GM23248 (cell line): ENCODE data around the gene AMACR. TPM values are rescaled to one million over a fixed set of nuclear protein-coding genes. Genes with fewer than 3 reads are reported as not detected.

Experiments used
- DNase-seq: peaks from one replicate; pipeline ENCODE4 v3.0.0-alpha.2; 2015
- H2AFZ ChIP-seq: fragments of 200-600 bp; sonication (generic); 2 replicates; pipeline ENCODE4 v1.6.1; 2016; ENCODE audit warnings: antibody characterized with exemption
- H3F3A ChIP-seq: fragments of 200-600 bp; sonication (generic); 2 replicates; pipeline ENCODE4 v1.6.1; 2016; ENCODE audit warnings: mild to moderate bottlenecking, antibody characterized with exemption, mixed run types; ENCODE audit not compliant: insufficient read depth
- H3K27ac ChIP-seq: fragments of 200-600 bp; sonication (generic); 2 replicates; pipeline ENCODE4 v1.5.1; 2016; ENCODE audit warnings: mild to moderate bottlenecking
- H3K27me3 ChIP-seq: fragments of 200-600 bp; sonication (generic); replicated peaks from 2 replicates; pipeline ENCODE4 v1.6.1; 2016; ENCODE audit warnings: mild to moderate bottlenecking; ENCODE audit not compliant: insufficient read depth
- H3K36me3 ChIP-seq: fragments of 200-600 bp; sonication (generic); 2 replicates; pipeline ENCODE4 v1.6.1; 2016; ENCODE audit warnings: low read depth, mild to moderate bottlenecking
- H3K4me1 ChIP-seq: fragments of 200-600 bp; sonication (generic); 2 replicates; pipeline ENCODE4 v1.6.1; 2016; ENCODE audit warnings: mild to moderate bottlenecking; ENCODE audit not compliant: insufficient read depth
- H3K4me2 ChIP-seq: fragments of 200-600 bp; sonication (generic); one replicate; pipeline ENCODE4 v1.6.1; 2016; ENCODE audit warnings: mild to moderate bottlenecking; ENCODE audit not compliant: unreplicated experiment
- H3K4me3 ChIP-seq: fragments of 200-600 bp; sonication (generic); 2 replicates; pipeline ENCODE4 v1.5.1; 2016; ENCODE audit warnings: mild to moderate bottlenecking
- H3K79me2 ChIP-seq: fragments of 200-600 bp; sonication (generic); 2 replicates; pipeline ENCODE4 v1.6.1; 2016; ENCODE audit warnings: mild to moderate bottlenecking; ENCODE audit not compliant: insufficient read depth
- H3K9ac ChIP-seq: fragments of 200-600 bp; sonication (generic); 2 replicates; pipeline ENCODE4 v1.6.1; 2016; ENCODE audit warnings: mild to moderate bottlenecking
- H3K9me2 ChIP-seq: fragments of 200-600 bp; sonication (generic); 2 replicates; pipeline ENCODE4 v1.6.1; 2016; ENCODE audit warnings: mixed run types, mild to moderate bottlenecking, moderate library complexity; ENCODE audit not compliant: insufficient read depth
- H3K9me3 ChIP-seq: fragments of 200-600 bp; sonication (generic); one replicate; pipeline ENCODE4 v1.6.1; 2017; ENCODE audit warnings: low read depth
- H4K20me1 ChIP-seq: fragments of 200-600 bp; sonication (generic); 2 replicates; pipeline ENCODE4 v1.6.0; 2016; ENCODE audit not compliant: insufficient read depth
- EZH2 ChIP-seq: fragments of 200-600 bp; sonication (generic); IDR thresholded peaks from 2 replicates; pipeline ENCODE4 v1.6.1; 2018; ENCODE audit warnings: antibody characterized with exemption, mild to moderate bottlenecking; ENCODE audit not compliant: insufficient read depth, poor library complexity, severe bottlenecking
- EZH2phosphoT487 ChIP-seq: fragments of 200-600 bp; sonication (generic); IDR thresholded peaks from 2 replicates; pipeline ENCODE4 v1.6.1; 2018; ENCODE audit warnings: antibody characterized with exemption, moderate library complexity, mild to moderate bottlenecking, low read depth; ENCODE audit not compliant: insufficient read depth
- WGBS, 2 experiments: methylation state at CpG; one replicate each; pipeline ENCODE4 v1.1.6; 2015 to 2017; ENCODE audit warnings: low lambda C conversion rate in 2 of 2, low coverage in 1 of 2; ENCODE audit errors: missing lambda C conversion rate in 2 of 2; 5-methylcytosine and 5-hydroxymethylcytosine counted together
- in situ Hi-C: fragments of 300-500 bp; cut with MboI; formaldehyde crosslinking; loops from 2 replicates; pipeline ENCODE4 v1.15.0; 2020
- polyA plus RNA-seq: library from polyadenylated mRNA; unstranded; fragments of >200 nt; fragmentation: Nextera tagmentation; extraction: Ambion mirVana; gene quantifications from 2 replicates; pipeline ENCODE4 v1.2.1, GENCODE V29; 2016
- total RNA-seq: library from RNA; depleted of rRNA; stranded (reverse); fragments of >200 nt; shearing (Covaris generic); gene quantifications from 2 replicates; pipeline ENCODE4 v1.2.3, GENCODE V29; 2014

Gene AMACR
- total and polyA plus RNA-seq, 2 experiments from 2014 or later = 22.5 to 22.6 TPM

DNA sequence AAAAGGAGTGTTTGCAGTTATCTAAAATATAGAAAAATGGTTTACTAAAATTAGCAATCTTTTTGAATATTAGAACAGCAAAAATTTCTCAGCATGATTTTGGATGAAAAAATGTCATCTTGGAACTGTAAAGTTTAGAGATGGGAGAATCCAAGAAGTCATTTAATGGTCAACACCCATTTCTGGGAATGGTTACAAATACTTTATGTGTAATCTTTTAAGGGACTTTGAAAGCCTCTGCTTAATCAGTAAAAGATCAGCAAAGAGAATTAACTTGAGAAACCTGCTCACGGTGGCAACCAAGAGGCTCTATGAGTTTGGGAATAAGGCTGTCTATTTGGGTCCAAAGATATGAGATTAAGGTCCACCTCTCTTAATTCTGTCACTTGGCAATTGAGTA is 22.2 kb upstream of the AMACR start:
- in situ Hi-C loops = no loop called here
- Histone ChIP-seq H3K4me3 (no peak overlapping the region), H3K36me3 (no peaks in the 10 kb centered on the region)

DNA sequence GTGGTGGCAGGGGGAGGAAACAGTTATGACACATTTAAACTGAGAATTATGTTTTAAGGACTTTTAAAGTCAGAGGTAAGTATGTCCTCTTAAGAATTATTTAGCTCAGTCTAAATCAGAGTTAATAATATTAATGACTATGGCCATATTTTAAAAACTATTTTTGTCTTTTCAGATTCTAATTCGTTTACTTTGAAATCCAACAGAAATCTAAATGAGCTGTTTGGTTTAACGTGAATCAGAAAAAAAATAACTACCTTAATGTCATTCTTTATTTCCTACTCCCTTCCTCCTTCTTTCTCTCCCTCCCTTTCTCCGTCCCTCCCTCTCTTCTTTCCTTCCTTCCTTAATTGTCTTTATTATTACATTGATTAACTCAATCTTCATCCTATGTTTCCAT is 20.5 kb upstream of the AMACR start:
- H3K4me3 ChIP-seq = no peak overlapping the region
- no peaks in the 10 kb centered on the region for H3K9me3 ChIP-seq
- no peak for DNase-seq
- H3K27me3 ChIP-seq = no peaks in the 10 kb centered on the region
- no peak overlapping the region for H2AFZ ChIP-seq
- H3K27ac ChIP-seq = no peak overlapping the region
- no peak overlapping the region for H3K9ac ChIP-seq
- no peaks in the 10 kb centered on the region for H3K79me2 ChIP-seq
- H3K4me1 ChIP-seq = no peaks in the 10 kb centered on the region
- in situ Hi-C loops = no loop called here
- WGBS, 2 experiments = 71 to 74% methylated on average over 3 of the region's 3 CpGs
- no peaks in the 10 kb centered on the region for H3K9me2 ChIP-seq
- H3K4me2 ChIP-seq = no peak overlapping the region
- H3F3A ChIP-seq = no peaks in the 10 kb centered on the region
- no peak for TF ChIP-seq EZH2phosphoT487
- no peak for TF ChIP-seq EZH2
- no peaks in the 10 kb centered on the region for H4K20me1 ChIP-seq
- H3K36me3 ChIP-seq = no peaks in the 10 kb centered on the region

More for the DNA sequence above, 22.2 kb upstream of the AMACR start:
- Histone ChIP-seq H3K9me3 (no peaks in the 10 kb centered on the region), H3F3A (no peaks in the 10 kb centered on the region), H2AFZ (no peak overlapping the region), H3K4me2 (no peak overlapping the region), H3K79me2 (no peaks in the 10 kb centered on the region), H3K27ac (no peak overlapping the region), H3K9me2 (no peaks in the 10 kb centered on the region), H3K4me1 (no peaks in the 10 kb centered on the region), H3K27me3 (no peaks in the 10 kb centered on the region), H3K9ac (no peak overlapping the region), H4K20me1 (no peaks in the 10 kb centered on the region)
- TF ChIP-seq EZH2 (no peak), EZH2phosphoT487 (no peak)
- 9 to 12% methylated on average over 1 of the region's 1 CpG for WGBS, 2 experiments
- no peak for DNase-seq

DNA sequence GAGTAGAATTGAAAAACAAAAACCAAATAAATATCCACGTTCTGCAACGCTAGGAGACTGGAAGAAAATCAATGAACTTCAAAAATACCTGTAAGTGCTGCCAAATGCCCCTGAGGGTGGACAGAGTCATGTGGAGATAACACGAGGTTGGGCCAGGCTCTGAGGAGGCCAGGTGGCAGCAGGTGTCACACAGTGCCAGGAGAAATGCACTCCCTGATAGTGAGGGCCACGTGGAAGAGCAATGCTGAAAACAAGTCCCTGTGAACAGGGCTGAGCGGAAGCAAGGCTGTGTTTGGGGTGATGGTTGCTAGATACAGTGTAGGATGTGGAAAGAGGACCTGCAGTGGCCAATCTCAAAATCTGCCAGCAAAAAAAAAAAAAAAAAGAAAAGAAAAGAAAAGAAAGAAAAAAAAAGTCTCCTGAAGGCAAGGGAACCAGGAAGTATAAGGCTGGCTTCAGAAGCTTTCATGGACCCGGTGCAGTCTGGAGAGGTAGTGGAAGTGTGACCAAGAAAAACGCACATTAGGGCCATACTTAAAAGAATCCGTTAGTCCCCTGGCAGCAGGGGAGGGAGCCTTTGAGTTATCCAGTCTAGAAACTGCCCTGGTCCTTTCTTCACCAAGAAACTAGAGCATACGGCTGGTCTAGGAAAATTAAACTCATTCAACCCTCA is 18.4 kb upstream of the AMACR start:
- TF ChIP-seq EZH2 = no peak
- TF ChIP-seq EZH2phosphoT487 = no peak
- Histone ChIP-seq H3F3A (peaks cover 19% of the 10 kb centered on the region), H3K36me3 (no peaks in the 10 kb centered on the region), H4K20me1 (no peaks in the 10 kb centered on the region), H3K4me2 (no peak overlapping the region), H3K79me2 (no peaks in the 10 kb centered on the region), H2AFZ (no peak overlapping the region), H3K4me1 (peaks cover 18% of the 10 kb centered on the region), H3K27ac (no peak overlapping the region), H3K27me3 (no peaks in the 10 kb centered on the region), H3K9ac (no peak overlapping the region), H3K4me3 (no peak overlapping the region), H3K9me2 (no peaks in the 10 kb centered on the region), H3K9me3 (no peaks in the 10 kb centered on the region)
- in situ Hi-C loops = no loop called here
- DNase-seq = no peak
- 81 to 85% methylated on average over 9 of the region's 9 CpGs for WGBS, 2 experiments

DNA sequence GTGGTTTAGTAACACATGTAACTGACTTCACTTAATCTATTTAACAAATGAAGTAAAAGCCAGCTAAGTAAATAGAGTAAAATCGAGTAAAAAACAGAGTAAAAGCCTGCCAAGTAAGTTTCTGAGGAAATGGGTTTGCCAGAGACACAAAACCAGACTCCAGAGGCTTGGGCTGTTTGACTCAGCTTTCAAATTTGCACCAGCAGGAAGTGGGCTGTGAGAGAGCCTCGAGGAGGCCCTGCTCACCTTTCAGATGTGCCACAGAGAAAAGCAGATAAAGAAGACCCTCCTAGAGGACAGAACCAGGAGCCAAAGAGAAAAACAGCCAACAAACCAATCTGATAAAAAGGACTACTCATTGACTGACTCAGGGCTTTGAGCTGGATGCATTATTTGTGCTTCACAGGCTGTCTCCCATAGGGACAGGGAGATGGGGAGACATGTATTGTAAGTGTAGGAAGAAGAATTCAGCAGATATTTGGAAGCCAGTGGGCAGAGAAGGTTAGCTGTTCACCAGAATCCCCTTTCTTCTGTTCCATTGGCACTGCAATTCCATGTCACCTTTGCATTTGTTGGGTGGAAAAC is 14.4 kb upstream of the AMACR start:
- Histone ChIP-seq H3K27me3 (no peaks in the 10 kb centered on the region), H3K4me1 (peaks cover 22% of the 10 kb centered on the region), H3K79me2 (no peaks in the 10 kb centered on the region), H4K20me1 (no peaks in the 10 kb centered on the region), H3K9me2 (no peaks in the 10 kb centered on the region), H3K9me3 (no peaks in the 10 kb centered on the region), H3F3A (peaks cover 23% of the 10 kb centered on the region), H2AFZ (peak overlapping the region; percentile 76), H3K9ac (peak overlapping the region; percentile 35), H3K27ac (peak overlapping the region; percentile 80), H3K36me3 (no peaks in the 10 kb centered on the region), H3K4me2 (peak overlapping the region; percentile 46), H3K4me3 (no peak overlapping the region)
- TF ChIP-seq EZH2phosphoT487 (no peak), EZH2 (no peak)
- DNase-seq = peak; percentile 74
- WGBS, 2 experiments = 2 to 3% methylated on average over 2 of the region's 2 CpGs
- in situ Hi-C loops = loop anchor here (25.0 kb wide), 1 partner anchor 865 kb away; no protein-coding TSS in a partner anchor
